CD4-positive, alpha-beta T cell (primary cell): ENCODE measurements around the gene DCST2. TPM values are rescaled to one million over a fixed set of nuclear protein-coding genes. Genes with fewer than 3 reads are reported as not detected.

Experiments used
- ATAC-seq: fragments of 200-7000 bp; cut with Tn5 transposase; one replicate; pipeline ENCODE4 v1.10.0; 2022; ENCODE audit warnings: mild to moderate bottlenecking; ENCODE audit not compliant: poor library complexity
- CTCF ChIA-PET: fragments of 350-600 bp; sonication (Branson Sonifier 250); formaldehyde crosslinking; loops from one replicate; lab custom pipeline; 2021; ENCODE audit warnings: antibody characterized with exemption, inconsistent platforms; lab: Charles Lee
- POLR2A ChIA-PET: fragments of 350-600 bp; sonication (Branson Sonifier 250); formaldehyde crosslinking; loops from one replicate; lab custom pipeline; 2021; ENCODE audit warnings: antibody characterized with exemption, inconsistent platforms; lab: Charles Lee
- DNase-seq, 14 experiments: peaks; one replicate each; pipeline ENCODE4 v3.0.0-alpha.2; 2013 to 2020; ENCODE audit warnings: mixed read lengths in 2 of 14
- H3K27ac ChIP-seq, 2 donors: one replicate each; pipeline versions ENCODE4 v1.5.1 to v1.7.0; 2013; ENCODE audit warnings: low read length in 2 of 2, low read depth in 1 of 2, mild to moderate bottlenecking in 1 of 2
- H3K27me3 ChIP-seq, 2 experiments: 1 replicate in 1 of 2; 2 replicates in 1 of 2; pipeline versions ENCODE4 v1.6.1 to v1.7.0; 2013; ENCODE audit warnings: low read length in 2 of 2, control low read depth in 1 of 2, mild to moderate bottlenecking in 1 of 2, moderate library complexity in 1 of 2; ENCODE audit not compliant: insufficient read depth in 2 of 2, control insufficient read depth in 1 of 2
- H3K36me3 ChIP-seq: one replicate; pipeline ENCODE4 v1.6.1; 2013; ENCODE audit warnings: low read length, control low read depth; ENCODE audit not compliant: insufficient read depth
- H3K4me1 ChIP-seq: one replicate; pipeline ENCODE4 v1.6.1; 2013; ENCODE audit warnings: low read length, control low read depth; ENCODE audit not compliant: insufficient read depth
- H3K4me3 ChIP-seq: one replicate; pipeline ENCODE4 v1.5.1; 2013; ENCODE audit warnings: mild to moderate bottlenecking, low read length, moderate library complexity
- H3K9me3 ChIP-seq, 2 experiments: 1 replicate in 1 of 2; 2 replicates in 1 of 2; pipeline versions ENCODE4 v1.6.1 to v1.7.0; 2013; ENCODE audit warnings: low read length in 2 of 2, mild to moderate bottlenecking in 2 of 2, control low read depth in 1 of 2, moderate library complexity in 1 of 2; ENCODE audit not compliant: control insufficient read depth in 1 of 2, insufficient read depth in 1 of 2
- H3K27ac Mint-ChIP-seq: one replicate; pipeline ENCODE4 v1.8.0; 2020; ENCODE audit warnings: mixed read lengths
- H3K27me3 Mint-ChIP-seq: one replicate; pipeline ENCODE4 v1.8.0; 2021; ENCODE audit warnings: mixed read lengths
- H3K36me3 Mint-ChIP-seq: one replicate; pipeline ENCODE4 v1.8.0; 2021; ENCODE audit warnings: low read depth, mixed read lengths
- H3K4me1 Mint-ChIP-seq: one replicate; pipeline ENCODE4 v1.8.0; 2021; ENCODE audit warnings: low read depth, mixed read lengths
- H3K4me3 Mint-ChIP-seq: one replicate; pipeline ENCODE4 v1.8.0; 2020; ENCODE audit warnings: mild to moderate bottlenecking, mixed read lengths
- H3K9me3 Mint-ChIP-seq: one replicate; pipeline ENCODE4 v1.8.0; 2020; ENCODE audit warnings: mixed read lengths
- CTCF ChIP-seq: fragments of 200-600 bp; IDR thresholded peaks from one replicate; pipeline ENCODE4 v1.8.0; 2022; ENCODE audit warnings: antibody characterized with exemption, mild to moderate bottlenecking
- intact Hi-C, 2 experiments: fragments of 100-400 bp; cut with DNase I in 1 of 2; cut with micrococcal nuclease in 1 of 2; formaldehyde crosslinking; loops; one replicate each; pipeline versions ENCODE4 v1.15.1 to v1.9.0; 2023 to 2025; cut with DNase I, micrococcal nuclease
- total RNA-seq, 174 experiments: library from RNA in 2 of 174; stranded (reverse) in 2 of 174; gene quantifications; one replicate each; pipeline ENCODE4 v1.2.3 and lab custom pipeline; 2021 to 2026

DCST2 gene
- total RNA-seq, 2 experiments from 2014 or later: 1.4 to 2.2 TPM

- H3K27ac ChIP-seq: peak within 1 kb of the TSS in 1 of 2 donors; percentile 61
- no peaks in the 10 kb centered on the region for H3K9me3 ChIP-seq
Measured at GRCh38 chr1:155063550-155064110, 30.0 kb upstream of the DCST2 start, which contains the start of gene EFNA4. Gene EFNA4 (plus strand): TSS chr1:155063740. CDS start chr1:155063824, 84 bp downstream.

GRCh38 chr1:155062702-155063411, 29.3 kb upstream of the DCST2 start:
- H3K27me3 Mint-ChIP-seq: no peaks in the 10 kb centered on the region
- no peaks in the 10 kb centered on the region for H3K27me3 ChIP-seq
- DNase-seq (peak; percentile 59 to 82 (median 74)), ATAC-seq (peak; percentile 46)
- peak overlapping the region; percentile 43 for H3K27ac Mint-ChIP-seq
- H3K36me3 Mint-ChIP-seq: peaks cover 15% of the 10 kb centered on the region
- peaks cover 41% of the 10 kb centered on the region for H3K4me1 ChIP-seq
- H3K4me1 Mint-ChIP-seq: peaks cover 32% of the 10 kb centered on the region
- TF ChIP-seq CTCF: peak; percentile 81
- ChIA-PET CTCF (interaction anchor here (0.7 to 6.5 kb wide), 9 partner anchors 8 to 584 kb away, joined by 3 to 78 read pairs (median 6); no protein-coding TSS in a partner anchor), POLR2A (interaction anchor here (0.6 to 2.3 kb wide), 6 partner anchors 10 to 80 kb away, joined by 3 to 23 read pairs (median 3); partner anchors contain the start of genes ADAM15, EFNA3 and FLAD1)
- intact Hi-C loops: loop anchor here (1.0 to 5.0 kb wide), 7 partner anchors 21 to 656 kb away; partner anchors contain the start of genes IL6R (in 1 of the 2), PYGO2 (in 1 of the 2), UBE2Q1 (in 1 of the 2) and ZBTB7B (in 1 of the 2)
- no peak overlapping the region for H3K27ac ChIP-seq
- no peaks in the 10 kb centered on the region for H3K9me3 Mint-ChIP-seq
- H3K9me3 ChIP-seq: no peaks in the 10 kb centered on the region
- H3K4me3 Mint-ChIP-seq: peak overlapping the region; percentile 93
- H3K36me3 ChIP-seq: peaks cover 13% of the 10 kb centered on the region
- H3K4me3 ChIP-seq: peak overlapping the region; percentile 76

More at GRCh38 chr1:155063550-155064110, 30.0 kb upstream of the DCST2 start, which contains the start of gene EFNA4:
- no peaks in the 10 kb centered on the region for H3K9me3 Mint-ChIP-seq
- peak within 1 kb of the TSS; percentile 96 for H3K4me3 Mint-ChIP-seq
- no peaks in the 10 kb centered on the region for H3K27me3 ChIP-seq
- H3K4me1 ChIP-seq: peaks cover 41% of the 10 kb centered on the region
- H3K27ac Mint-ChIP-seq: peak within 1 kb of the TSS; percentile 70
- ATAC-seq: peak; percentile 90
- intact Hi-C loops: loop anchor here (1.0 to 5.0 kb wide), 7 partner anchors 21 to 656 kb away; partner anchors contain the start of genes IL6R (in 1 of the 2), PYGO2 (in 1 of the 2), UBE2Q1 (in 1 of the 2) and ZBTB7B (in 1 of the 2)
- DNase-seq: peak; percentile 69 to 92 (median 80)
- peaks cover 15% of the 10 kb centered on the region for H3K36me3 Mint-ChIP-seq
- peaks cover 11% of the 10 kb centered on the region for H3K36me3 ChIP-seq
- peaks cover 32% of the 10 kb centered on the region for H3K4me1 Mint-ChIP-seq
- TF ChIP-seq CTCF: no peak
- ChIA-PET POLR2A (interaction anchor here (0.6 to 2.3 kb wide), 6 partner anchors 11 to 81 kb away, joined by 3 to 23 read pairs (median 3); partner anchors contain the start of genes ADAM15, EFNA3 and FLAD1), CTCF (interaction anchor here (1.0 to 6.5 kb wide), 6 partner anchors 12 to 584 kb away, joined by 3 to 78 read pairs (median 6); partner anchors contain the start of gene ADAM15)
- peak within 1 kb of the TSS; percentile 76 for H3K4me3 ChIP-seq
- H3K27me3 Mint-ChIP-seq: no peaks in the 10 kb centered on the region

GRCh38 chr1:155062151-155062686, 28.6 kb upstream of the DCST2 start:
- Mint-ChIP-seq H3K4me3 (peak overlapping the region; percentile 93), H3K36me3 (peaks cover 15% of the 10 kb centered on the region), H3K4me1 (peaks cover 32% of the 10 kb centered on the region), H3K27me3 (no peaks in the 10 kb centered on the region), H3K27ac (no peak overlapping the region), H3K9me3 (no peaks in the 10 kb centered on the region)
- no peaks in the 10 kb centered on the region for H3K9me3 ChIP-seq
- no peaks in the 10 kb centered on the region for H3K27me3 ChIP-seq
- no peak overlapping the region for H3K4me3 ChIP-seq
- no peak overlapping the region for H3K27ac ChIP-seq
- peaks cover 17% of the 10 kb centered on the region for H3K36me3 ChIP-seq
- ChIA-PET POLR2A (interaction anchor here (0.6 to 2.3 kb wide), 7 partner anchors 9 to 23 kb away, joined by 3 to 23 read pairs (median 4); partner anchors contain the start of genes ADAM15 and EFNA3), CTCF (interaction anchor here (0.6 to 6.5 kb wide), 32 partner anchors 9 to 1196 kb away, joined by 3 to 78 read pairs (median 4); partner anchors contain the start of genes ADAM15, EFNA3, FLAD1 and KRTCAP2)
- H3K4me1 ChIP-seq: peaks cover 41% of the 10 kb centered on the region
- peak in 2 of 14 experiments; percentile 27 to 60 for DNase-seq
- intact Hi-C loops: loop anchor here (1.0 to 5.0 kb wide), 6 partner anchors 22 to 655 kb away; partner anchors contain the start of genes IL6R (in 1 of the 2), PYGO2 (in 1 of the 2), UBE2Q1 (in 1 of the 2) and ZBTB7B (in 1 of the 2)
- TF ChIP-seq CTCF: no peak
- ATAC-seq: no peak
